Heart left ventricle (tissue), 13 donors: ENCODE results near the gene COA6.

ENCODE experiments used
- CTCF ChIP-seq, 12 donors: fragments of 200-600 bp; sonication (generic) in 4 of 12; IDR thresholded peaks; one replicate each; pipeline versions ENCODE4 v1.5.0 to v1.8.0; 2018 to 2022; ENCODE audit warnings: antibody characterized with exemption in 12 of 12, mild to moderate bottlenecking in 5 of 12
- POLR2A ChIP-seq, 2 donors: fragments of 450-650 bp; IDR thresholded peaks; one replicate each; pipeline ENCODE4 v1.6.1; 2017; ENCODE audit warnings: antibody characterized with exemption in 2 of 2, mild to moderate bottlenecking in 2 of 2, moderate library complexity in 2 of 2
- donor health status: ischemic (EF 13 %, LVEDD 7.1; RV severe dilation, severe dysfunction).
- donor health status: DM: no; HTN: yes; CAD: no.
- donor health status: DM: no; HTN: no; CAD: no.
- donor health status: ischemic (EF 25% LVEDD 6.9; RV normal size, moderate dysfunction).
- donor health status: ischemic (EF 25% LVEDD 5.7; RV mildly dilated, moderate dysfunction).
- donor health status: ischemic (EF 35%, LVEDD 5.7; RV mildly dilated, moderate dysfunction).
- donor health status: nonischemic (EF 11% LVEDD 7.7; RV severe dilation, severe dysfunction).
- donor health status: DM: yes; HTN: yes; CAD: no.
- donor health status: PGD.
- donor health status: ischemic (EF 29% LVEDD 5.4; RV normal size, mild dysfunction).
- donor health status: nonischemic (EF 23%, LVEDD 6.1; RV moderate dilation, normal function).

- TF ChIP-seq CTCF (IDR thresholded peaks at IDR 0.05) (no peak), POLR2A (IDR thresholded peaks at IDR 0.05) (no peak)
Observed at GRCh38 chr1:234348964-234349363, 24.3 kb upstream of the COA6 start.
